Mammary epithelial cell (primary cell): ENCODE measurements around the gene KLF11.

ENCODE experiments used
- EZH2 ChIP-seq: IDR thresholded peaks from 2 replicates; pipeline ENCODE4 v1.6.1; 2012; ENCODE audit warnings: low read length, inconsistent platforms, borderline replicate concordance
- TF ChIP-seq, protein P1 (sequence below), 2 donors: IDR thresholded peaks in 1 of 2; conservative IDR thresholded peaks in 1 of 2; 2 replicates each; pipeline ENCODE4 v1.5.1; 2011 to 2012; ENCODE audit warnings: inconsistent platforms in 2 of 2, low read length in 2 of 2, mild to moderate bottlenecking in 2 of 2, control low read depth in 1 of 2, low read depth in 1 of 2; ENCODE audit not compliant: insufficient read depth in 1 of 2; ENCODE audit errors: extremely low read depth in 1 of 2

DNA sequence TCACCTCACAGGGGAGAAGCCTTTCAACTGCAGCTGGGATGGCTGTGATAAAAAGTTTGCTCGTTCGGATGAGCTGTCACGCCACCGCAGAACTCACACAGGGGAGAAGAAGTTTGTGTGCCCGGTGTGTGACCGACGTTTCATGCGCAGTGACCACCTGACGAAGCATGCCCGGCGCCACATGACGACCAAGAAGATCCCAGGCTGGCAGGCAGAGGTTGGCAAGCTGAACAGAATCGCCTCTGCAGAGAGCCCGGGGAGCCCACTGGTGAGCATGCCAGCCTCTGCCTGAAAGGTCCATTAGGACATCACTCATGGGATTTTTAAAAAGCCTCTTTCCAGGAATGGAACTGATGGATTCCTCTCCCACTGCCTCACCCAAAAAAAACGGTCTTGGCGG lies 8.9 kb downstream of the KLF11 start:
- TF ChIP-seq, protein P1, sequence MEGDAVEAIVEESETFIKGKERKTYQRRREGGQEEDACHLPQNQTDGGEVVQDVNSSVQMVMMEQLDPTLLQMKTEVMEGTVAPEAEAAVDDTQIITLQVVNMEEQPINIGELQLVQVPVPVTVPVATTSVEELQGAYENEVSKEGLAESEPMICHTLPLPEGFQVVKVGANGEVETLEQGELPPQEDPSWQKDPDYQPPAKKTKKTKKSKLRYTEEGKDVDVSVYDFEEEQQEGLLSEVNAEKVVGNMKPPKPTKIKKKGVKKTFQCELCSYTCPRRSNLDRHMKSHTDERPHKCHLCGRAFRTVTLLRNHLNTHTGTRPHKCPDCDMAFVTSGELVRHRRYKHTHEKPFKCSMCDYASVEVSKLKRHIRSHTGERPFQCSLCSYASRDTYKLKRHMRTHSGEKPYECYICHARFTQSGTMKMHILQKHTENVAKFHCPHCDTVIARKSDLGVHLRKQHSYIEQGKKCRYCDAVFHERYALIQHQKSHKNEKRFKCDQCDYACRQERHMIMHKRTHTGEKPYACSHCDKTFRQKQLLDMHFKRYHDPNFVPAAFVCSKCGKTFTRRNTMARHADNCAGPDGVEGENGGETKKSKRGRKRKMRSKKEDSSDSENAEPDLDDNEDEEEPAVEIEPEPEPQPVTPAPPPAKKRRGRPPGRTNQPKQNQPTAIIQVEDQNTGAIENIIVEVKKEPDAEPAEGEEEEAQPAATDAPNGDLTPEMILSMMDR (conservative IDR thresholded peaks at IDR 0.05 in 1 of 2, IDR thresholded peaks at IDR 0.05 in 1 of 2; ENCODE audit: extremely low read depth in 1 of 2, insufficient read depth in 1 of 2, low read depth in 1 of 2, low read length in 2 of 2), result no peak
- no peak for TF ChIP-seq EZH2
